Tibial nerve (tissue), 4 donors: ENCODE measurements around the gene TTC39B. TPM values are rescaled to one million over a fixed set of nuclear protein-coding genes. Genes with fewer than 3 reads are reported as not detected.

Experiments
- DNase-seq, 2 donors: peaks; one replicate each; pipeline ENCODE4 v3.0.0-alpha.2; 2019; ENCODE audit warnings: low spot score in 2 of 2
- H3K27ac ChIP-seq, 4 donors: fragments of 200-600 bp; sonication (generic) in 3 of 4; one replicate each; pipeline ENCODE4 v1.5.1; 2017 to 2019; ENCODE audit warnings: mild to moderate bottlenecking in 1 of 4
- H3K27me3 ChIP-seq, 2 donors: fragments of 200-600 bp; sonication (generic) in 1 of 2; one replicate each; pipeline versions ENCODE4 v1.5.1 to v1.6.0; 2017 to 2019
- H3K36me3 ChIP-seq, 3 donors: fragments of 200-600 bp; sonication (generic); one replicate each; pipeline ENCODE4 v1.5.1; 2018 to 2019
- H3K4me1 ChIP-seq, 4 donors: fragments of 200-600 bp; sonication (generic) in 3 of 4; one replicate each; pipeline ENCODE4 v1.5.1; 2017 to 2019
- H3K4me3 ChIP-seq, 4 donors: fragments of 200-600 bp; sonication (generic) in 3 of 4; one replicate each; pipeline ENCODE4 v1.5.1; 2017 to 2019; ENCODE audit warnings: mild to moderate bottlenecking in 1 of 4, moderate library complexity in 1 of 4
- H3K9me3 ChIP-seq, 4 donors: fragments of 200-600 bp; sonication (generic) in 3 of 4; one replicate each; pipeline ENCODE4 v1.5.1; 2017 to 2019
- CTCF ChIP-seq, 5 experiments: fragments of 200-600 bp in 3 of 5; fragments of 450-650 bp in 2 of 5; sonication (generic) in 3 of 5; IDR thresholded peaks; one replicate each; pipeline ENCODE4 v1.5.1; 2016 to 2019; ENCODE audit warnings: antibody characterized with exemption in 5 of 5, mild to moderate bottlenecking in 3 of 5, moderate library complexity in 2 of 5
- EP300 ChIP-seq, 2 donors: sonication (generic); formaldehyde crosslinking; IDR thresholded peaks; one replicate each; pipeline ENCODE4 v1.6.1; 2017; ENCODE audit warnings: antibody characterized with exemption in 2 of 2, mild to moderate bottlenecking in 1 of 2
- POLR2A ChIP-seq, 2 donors: fragments of 450-650 bp; IDR thresholded peaks; one replicate each; pipeline ENCODE4 v1.6.1; 2017; ENCODE audit warnings: antibody characterized with exemption in 2 of 2, mild to moderate bottlenecking in 2 of 2, moderate library complexity in 2 of 2
- WGBS, 2 donors: methylation state at CpG; one replicate each; pipeline ENCODE4 v1.1.5; 2018; 5-methylcytosine and 5-hydroxymethylcytosine counted together
- total RNA-seq, 4 donors: library from RNA; depleted of rRNA; stranded (reverse); fragments of >200 nt; gene quantifications; one replicate each; pipeline ENCODE4 v1.1.0, GENCODE V29; 2016

The TTC39B gene
- total RNA-seq, 4 donors from 2014 or later: 5.4 to 8.8 (median 7.5) TPM

- H3K36me3 ChIP-seq: no peaks in the 10 kb centered on the region
- no peak for TF ChIP-seq CTCF (IDR thresholded peaks at IDR 0.05)
- TF ChIP-seq EP300 (IDR thresholded peaks at IDR 0.05): no peak
- no peak for TF ChIP-seq POLR2A (IDR thresholded peaks at IDR 0.05)
- WGBS, 2 donors: 78 to 82% methylated on average over 7 of the region's 7 CpGs
- no peak for DNase-seq
- no peak overlapping the region for H3K4me3 ChIP-seq
- H3K27ac ChIP-seq: no peak overlapping the region
- no peaks in the 10 kb centered on the region for H3K4me1 ChIP-seq
- no peaks in the 10 kb centered on the region for H3K27me3 ChIP-seq
- no peaks in the 10 kb centered on the region for H3K9me3 ChIP-seq
Observed at GRCh38 chr9:15349892-15350761, 43.1 kb upstream of the TTC39B start.

GRCh38 chr9:15346837-15347236 lies 39.8 kb upstream of the TTC39B start:
- no peak for DNase-seq
- Histone ChIP-seq H3K36me3 (no peaks in the 10 kb centered on the region), H3K27me3 (no peaks in the 10 kb centered on the region), H3K9me3 (no peaks in the 10 kb centered on the region), H3K27ac (no peak overlapping the region), H3K4me3 (no peak overlapping the region), H3K4me1 (no peaks in the 10 kb centered on the region)
- TF ChIP-seq CTCF (IDR thresholded peaks at IDR 0.05) (no peak), EP300 (IDR thresholded peaks at IDR 0.05) (no peak), POLR2A (IDR thresholded peaks at IDR 0.05) (no peak)
- 0% methylated on average over 1 of the region's 1 CpG for WGBS, 2 donors

- no peaks in the 10 kb centered on the region for H3K9me3 ChIP-seq
- H3K4me1 ChIP-seq: no peaks in the 10 kb centered on the region
- H3K4me3 ChIP-seq: no peak overlapping the region
- no peak overlapping the region for H3K27ac ChIP-seq
- H3K27me3 ChIP-seq: no peaks in the 10 kb centered on the region
- WGBS, 2 donors: 40 to 47% methylated on average over 2 of the region's 2 CpGs
- no peak for TF ChIP-seq EP300 (IDR thresholded peaks at IDR 0.05)
- no peak for TF ChIP-seq POLR2A (IDR thresholded peaks at IDR 0.05)
- no peak for TF ChIP-seq CTCF (IDR thresholded peaks at IDR 0.05)
- DNase-seq: no peak
- no peaks in the 10 kb centered on the region for H3K36me3 ChIP-seq
Observed at GRCh38 chr9:15344191-15344590, 37.2 kb upstream of the TTC39B start.

- Histone ChIP-seq H3K27me3 (no peaks in the 10 kb centered on the region), H3K9me3 (no peaks in the 10 kb centered on the region), H3K4me3 (no peak overlapping the region), H3K36me3 (no peaks in the 10 kb centered on the region), H3K4me1 (no peaks in the 10 kb centered on the region), H3K27ac (no peak overlapping the region)
- DNase-seq: no peak
- no peak for TF ChIP-seq CTCF (IDR thresholded peaks at IDR 0.05)
- TF ChIP-seq EP300 (IDR thresholded peaks at IDR 0.05): no peak
- no peak for TF ChIP-seq POLR2A (IDR thresholded peaks at IDR 0.05)
- WGBS, 2 donors: 32 to 34% methylated on average over 4 of the region's 4 CpGs
Observed at GRCh38 chr9:15333376-15333881, 26.4 kb upstream of the TTC39B start.

GRCh38 chr9:15332939-15333338 lies 25.9 kb upstream of the TTC39B start:
- no peak overlapping the region for H3K27ac ChIP-seq
- H3K36me3 ChIP-seq: no peaks in the 10 kb centered on the region
- 67 to 82% methylated on average over 2 of the region's 2 CpGs for WGBS, 2 donors
- H3K4me3 ChIP-seq: no peak overlapping the region
- DNase-seq: no peak
- no peaks in the 10 kb centered on the region for H3K27me3 ChIP-seq
- no peaks in the 10 kb centered on the region for H3K9me3 ChIP-seq
- TF ChIP-seq EP300 (IDR thresholded peaks at IDR 0.05): no peak
- no peak for TF ChIP-seq CTCF (IDR thresholded peaks at IDR 0.05)
- TF ChIP-seq POLR2A (IDR thresholded peaks at IDR 0.05): no peak
- H3K4me1 ChIP-seq: no peaks in the 10 kb centered on the region
